Psoas muscle (tissue), 8 donors: ENCODE measurements around the gene OR52K2. TPM values are rescaled to one million over a fixed set of nuclear protein-coding genes. Genes with fewer than 3 reads are reported as not detected.

Source experiments
- ATAC-seq, 4 donors: fragments of 200-7000 bp; cut with Tn5 transposase; one replicate each; pipeline ENCODE4 v1.9.1; 2020; ENCODE audit warnings: moderate library complexity in 3 of 4, mild to moderate bottlenecking in 2 of 4
- DNase-seq, 2 donors: peaks; one replicate each; pipeline ENCODE4 v3.0.0-alpha.2; 2020
- H3K27ac ChIP-seq: fragments of 200-600 bp; one replicate; pipeline ENCODE4 v1.8.0; 2022
- H3K27me3 ChIP-seq, 3 donors: fragments of 200-600 bp in 1 of 3; one replicate each; pipeline versions ENCODE4 v1.6.1 to v1.8.0; 2013 to 2022; ENCODE audit warnings: low read length in 2 of 3, mild to moderate bottlenecking in 2 of 3, moderate library complexity in 1 of 3; ENCODE audit not compliant: insufficient read depth in 3 of 3
- H3K36me3 ChIP-seq, 2 donors: fragments of 200-600 bp in 1 of 2; one replicate each; pipeline versions ENCODE4 v1.6.1 to v1.8.0; 2013 to 2022; ENCODE audit warnings: low read depth in 1 of 2, mild to moderate bottlenecking in 1 of 2, moderate library complexity in 1 of 2; ENCODE audit not compliant: insufficient read depth in 1 of 2
- H3K4me1 ChIP-seq: fragments of 200-600 bp; one replicate; pipeline ENCODE4 v1.8.0; 2022
- H3K4me3 ChIP-seq: fragments of 200-600 bp; one replicate; pipeline ENCODE4 v1.8.0; 2022; ENCODE audit warnings: mild to moderate bottlenecking
- H3K9me3 ChIP-seq: fragments of 200-600 bp; one replicate; pipeline ENCODE4 v1.8.0; 2022
- WGBS, 3 donors: extraction: QIAGEN DNeasy Blood & Tissue Kit; methylation state at CpG; one replicate each; pipeline versions ENCODE4 v1.1.6 to v1.1.7; 2013; 5-methylcytosine and 5-hydroxymethylcytosine counted together
- intact Hi-C, 2 donors: fragments of 100-400 bp; cut with DNase I; formaldehyde crosslinking; loops; one replicate each; pipeline versions ENCODE4 v1.11.0 to v1.14.2; 2022
- polyA plus RNA-seq, 3 donors: library from polyadenylated mRNA; stranded (reverse); fragments of 200-250 nt; gene quantifications; one replicate each; pipeline ENCODE4 v1.2.3, GENCODE V29; 2013
- total RNA-seq, 4 donors: library from RNA; stranded (reverse); fragmentation: NEBNext Ultra II Directional in 2 of 4; extraction: Animal tissue kit (Norgen Biotek cat#: 25700) in 2 of 4; gene quantifications; one replicate each; pipeline versions ENCODE4 v1.2.1 to v1.2.4, GENCODE V29; 2021 to 2023
- TF ChIP-seq, protein P1 (sequence below): fragments of 200-600 bp; IDR thresholded peaks from one replicate; pipeline ENCODE4 v1.8.0; 2022; ENCODE audit warnings: antibody characterized with exemption
- donor health status: healthy with polysubstance abuse.
- donor health status: DM: no; HTN: no; CAD: no; lungs with moderate emphysema.
- donor health status: Bipolar disorder and iron deficiency.
- donor health status: healthy.
- donor health status: DM: yes; HTN: yes; CAD: no.
- donor health status: DM: no; HTN: no; CAD: no.
- donor health status: DM: no; HTN: no; CAD: no.
- donor health status: DM: yes; HTN: yes; CAD: no.

Gene OR52K2
- total and polyA plus RNA-seq, 7 donors: not detected

DNA sequence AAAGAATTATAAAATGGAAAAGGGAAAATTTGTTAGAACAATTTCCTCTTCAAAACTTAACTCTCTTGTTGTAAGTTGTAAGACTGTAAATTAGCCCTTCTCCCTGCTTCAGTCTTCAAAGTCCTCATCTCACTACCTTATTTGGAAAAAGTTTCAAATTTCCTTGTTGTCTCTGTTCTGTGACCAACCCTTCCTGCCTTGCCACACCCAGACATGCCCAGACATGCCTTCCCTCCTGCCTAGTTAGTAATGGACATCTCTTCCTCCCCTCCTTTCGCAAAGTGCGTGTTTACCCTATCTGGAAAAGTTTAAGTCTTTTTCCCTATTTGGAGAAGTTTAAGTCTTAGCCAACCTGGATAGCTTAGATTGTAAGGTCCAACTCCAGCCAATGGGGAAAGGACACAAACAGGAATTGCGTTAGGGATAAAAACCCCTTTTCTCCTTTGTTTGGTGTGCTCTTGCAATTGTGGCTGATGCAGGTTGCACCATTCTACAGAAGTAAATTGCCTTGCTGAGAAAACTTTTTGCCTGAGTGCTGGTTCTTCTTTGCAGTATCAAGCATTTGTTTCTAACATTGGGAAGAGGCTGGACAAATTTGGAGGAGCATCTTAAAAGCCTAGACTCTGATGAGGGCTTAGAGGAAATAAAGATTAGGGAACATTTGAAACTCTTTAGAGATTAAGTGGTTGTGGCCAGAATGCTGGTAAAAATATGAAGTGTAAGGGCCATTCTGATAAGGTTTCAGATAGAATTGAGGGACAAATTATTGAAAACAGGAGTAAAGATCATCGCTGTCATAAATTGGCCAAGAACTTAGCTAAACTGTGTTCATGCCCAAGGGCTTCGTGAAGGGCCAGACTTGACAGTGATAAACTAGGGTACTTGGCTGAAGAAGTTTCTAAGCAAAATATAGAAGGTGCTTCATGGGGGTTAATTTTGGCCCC lies 15.4 kb downstream of the OR52K2 start:
- no peaks in the 10 kb centered on the region for H3K36me3 ChIP-seq
- DNase-seq (no peak), ATAC-seq (no peak)
- peaks cover 4% of the 10 kb centered on the region for H3K9me3 ChIP-seq
- 87 to 92% (median 91%) methylated on average over 5 of the region's 5 CpGs for WGBS, 3 donors
- no peak overlapping the region for H3K4me3 ChIP-seq
- TF ChIP-seq, protein P1, sequence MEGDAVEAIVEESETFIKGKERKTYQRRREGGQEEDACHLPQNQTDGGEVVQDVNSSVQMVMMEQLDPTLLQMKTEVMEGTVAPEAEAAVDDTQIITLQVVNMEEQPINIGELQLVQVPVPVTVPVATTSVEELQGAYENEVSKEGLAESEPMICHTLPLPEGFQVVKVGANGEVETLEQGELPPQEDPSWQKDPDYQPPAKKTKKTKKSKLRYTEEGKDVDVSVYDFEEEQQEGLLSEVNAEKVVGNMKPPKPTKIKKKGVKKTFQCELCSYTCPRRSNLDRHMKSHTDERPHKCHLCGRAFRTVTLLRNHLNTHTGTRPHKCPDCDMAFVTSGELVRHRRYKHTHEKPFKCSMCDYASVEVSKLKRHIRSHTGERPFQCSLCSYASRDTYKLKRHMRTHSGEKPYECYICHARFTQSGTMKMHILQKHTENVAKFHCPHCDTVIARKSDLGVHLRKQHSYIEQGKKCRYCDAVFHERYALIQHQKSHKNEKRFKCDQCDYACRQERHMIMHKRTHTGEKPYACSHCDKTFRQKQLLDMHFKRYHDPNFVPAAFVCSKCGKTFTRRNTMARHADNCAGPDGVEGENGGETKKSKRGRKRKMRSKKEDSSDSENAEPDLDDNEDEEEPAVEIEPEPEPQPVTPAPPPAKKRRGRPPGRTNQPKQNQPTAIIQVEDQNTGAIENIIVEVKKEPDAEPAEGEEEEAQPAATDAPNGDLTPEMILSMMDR: no peak
- H3K27ac ChIP-seq: no peak overlapping the region
- no peaks in the 10 kb centered on the region for H3K27me3 ChIP-seq
- H3K4me1 ChIP-seq: no peaks in the 10 kb centered on the region
- intact Hi-C loops: no loop called here

DNA sequence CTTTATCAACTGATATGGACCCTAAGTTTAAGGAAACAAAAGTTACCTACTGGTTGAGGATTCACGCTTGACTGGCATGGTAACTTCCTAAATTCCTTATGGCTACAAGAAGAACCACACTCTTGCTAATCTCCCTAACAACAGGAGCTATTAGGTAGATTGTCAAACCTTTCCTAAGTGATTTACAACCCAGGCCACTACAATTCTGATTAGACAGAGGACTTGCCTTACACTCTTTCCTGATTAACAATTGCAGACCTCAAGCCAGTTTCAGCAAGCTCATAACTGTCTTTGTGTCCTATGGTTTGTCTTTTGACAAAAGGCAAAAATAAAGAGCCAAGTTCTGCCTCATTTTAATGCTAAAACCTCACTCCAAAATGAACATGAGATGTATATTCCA lies 16.3 kb downstream of the OR52K2 start:
- TF ChIP-seq, protein P1: no peak
- H3K4me1 ChIP-seq: no peaks in the 10 kb centered on the region
- H3K4me3 ChIP-seq: no peak overlapping the region
- intact Hi-C loops: no loop called here
- peaks cover 4% of the 10 kb centered on the region for H3K9me3 ChIP-seq
- no peak overlapping the region for H3K27ac ChIP-seq
- ATAC-seq: no peak
- no peak for DNase-seq
- H3K27me3 ChIP-seq: no peaks in the 10 kb centered on the region
- WGBS, 3 donors: 89 to 93% (median 92%) methylated on average over 1 of the region's 1 CpG
- H3K36me3 ChIP-seq: no peaks in the 10 kb centered on the region

DNA sequence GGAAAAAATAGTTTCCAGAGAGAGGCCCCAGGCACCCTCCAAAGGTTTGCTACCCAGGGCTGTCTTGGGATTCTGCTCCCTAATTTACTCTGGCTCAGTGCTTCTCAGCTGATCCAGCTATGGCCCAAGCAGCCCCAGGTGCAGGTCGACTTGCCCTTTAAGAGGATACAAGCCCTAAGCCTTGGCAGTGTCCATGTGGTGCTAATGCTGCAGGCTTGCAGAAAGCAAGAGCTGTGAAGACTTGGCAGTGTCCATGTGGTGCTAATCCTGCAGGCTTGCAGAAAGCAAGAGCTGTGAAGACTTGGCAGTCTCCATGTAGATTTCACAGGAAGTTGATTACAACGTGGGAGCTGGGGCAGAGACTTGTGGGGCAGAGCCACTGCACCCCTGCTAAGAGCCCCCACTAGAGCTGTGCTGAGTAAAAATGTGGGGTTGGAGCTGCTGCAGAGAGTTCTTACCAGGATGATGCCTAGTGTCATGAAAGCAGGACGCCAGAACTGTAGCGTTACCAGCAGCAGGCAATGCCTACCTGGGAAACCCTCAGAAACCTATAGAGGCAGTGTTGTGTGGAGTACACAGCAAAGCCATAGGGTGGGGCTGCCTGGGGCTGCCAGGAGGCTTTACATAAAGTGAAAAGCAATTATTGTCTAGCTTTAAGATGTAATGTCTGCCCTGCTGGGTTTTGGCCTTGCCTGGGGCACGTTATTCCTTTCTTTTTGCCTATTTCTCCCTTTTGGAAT lies 17.2 kb downstream of the OR52K2 start:
- intact Hi-C loops: no loop called here
- Histone ChIP-seq H3K27ac (no peak overlapping the region), H3K27me3 (no peaks in the 10 kb centered on the region), H3K4me1 (no peaks in the 10 kb centered on the region), H3K4me3 (no peak overlapping the region), H3K9me3 (peaks cover 4% of the 10 kb centered on the region), H3K36me3 (no peaks in the 10 kb centered on the region)
- DNase-seq (no peak), ATAC-seq (no peak)
- TF ChIP-seq, protein P1: no peak
- WGBS, 3 donors: 39 to 43% (median 42%) methylated on average over 5 of the region's 5 CpGs

DNA sequence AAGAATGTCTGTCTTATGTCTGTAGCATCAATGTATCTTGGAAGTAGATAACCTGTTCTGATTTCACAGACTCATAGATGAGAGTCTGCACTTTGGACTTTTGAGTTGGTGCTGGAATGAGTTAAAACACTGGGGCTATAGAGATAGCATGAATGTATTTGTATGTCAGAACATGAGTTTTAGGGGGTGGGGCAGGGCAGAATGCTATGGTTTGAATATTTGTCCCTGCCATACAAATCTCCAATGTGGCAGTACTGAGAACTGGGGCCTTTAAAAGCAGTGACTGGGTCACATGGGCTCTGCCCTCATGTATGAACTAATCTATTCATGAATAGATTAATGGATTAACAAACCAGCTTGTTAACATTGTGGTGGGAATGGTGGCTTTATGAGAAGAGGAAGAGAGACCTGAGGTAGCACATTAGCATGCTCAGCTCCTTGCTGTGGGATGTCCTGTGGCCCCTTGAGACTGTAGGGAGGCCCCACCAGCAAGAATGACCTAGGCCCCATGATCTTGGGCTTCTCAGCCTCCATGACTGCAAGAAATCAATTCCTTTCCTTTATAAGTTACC lies 17.9 kb downstream of the OR52K2 start:
- no peak overlapping the region for H3K4me3 ChIP-seq
- H3K4me1 ChIP-seq: no peaks in the 10 kb centered on the region
- H3K9me3 ChIP-seq: peaks cover 4% of the 10 kb centered on the region
- no peak for ATAC-seq
- no peaks in the 10 kb centered on the region for H3K27me3 ChIP-seq
- TF ChIP-seq, protein P1: no peak
- DNase-seq: no peak
- H3K36me3 ChIP-seq: no peaks in the 10 kb centered on the region
- intact Hi-C loops: no loop called here
- H3K27ac ChIP-seq: no peak overlapping the region
